ENCODE measurements around the gene NUBPL.
"Not testable (repeated sequence)": the region's sequence is repeated elsewhere in the genome, so short reads cannot be mapped to it uniquely, and the experiment has no call there.

Gene NUBPL

DNA sequence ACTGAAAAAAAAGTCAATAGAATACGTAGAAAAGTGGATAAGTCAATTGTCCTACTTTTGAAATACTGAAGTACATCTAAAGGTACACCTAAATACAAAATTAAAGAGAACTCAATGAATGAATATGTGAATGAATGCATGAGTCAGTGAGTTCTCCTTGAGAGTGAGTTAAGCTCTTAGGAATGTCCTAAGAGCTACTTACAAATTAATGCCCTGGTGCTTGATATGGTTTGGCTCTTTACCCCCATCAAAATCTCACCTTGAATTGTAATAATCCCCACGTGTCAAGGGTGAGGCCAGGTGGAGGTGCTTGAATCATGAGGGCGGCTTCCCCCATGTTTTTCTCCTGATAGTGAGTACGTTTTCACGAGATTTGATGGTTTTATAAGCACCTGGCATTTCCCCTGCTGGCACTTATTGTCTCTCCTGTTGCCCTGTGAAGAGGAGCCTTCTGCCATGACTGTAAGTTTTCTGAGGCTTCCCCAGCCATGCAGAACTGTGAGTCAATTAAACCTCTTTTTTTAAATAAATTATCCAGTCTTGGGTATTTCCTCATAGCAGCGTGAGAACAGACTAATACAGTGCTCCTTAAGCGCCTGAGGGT, 323.7 kb downstream of the NUBPL start:
- DNase-seq: no peak

DNA sequence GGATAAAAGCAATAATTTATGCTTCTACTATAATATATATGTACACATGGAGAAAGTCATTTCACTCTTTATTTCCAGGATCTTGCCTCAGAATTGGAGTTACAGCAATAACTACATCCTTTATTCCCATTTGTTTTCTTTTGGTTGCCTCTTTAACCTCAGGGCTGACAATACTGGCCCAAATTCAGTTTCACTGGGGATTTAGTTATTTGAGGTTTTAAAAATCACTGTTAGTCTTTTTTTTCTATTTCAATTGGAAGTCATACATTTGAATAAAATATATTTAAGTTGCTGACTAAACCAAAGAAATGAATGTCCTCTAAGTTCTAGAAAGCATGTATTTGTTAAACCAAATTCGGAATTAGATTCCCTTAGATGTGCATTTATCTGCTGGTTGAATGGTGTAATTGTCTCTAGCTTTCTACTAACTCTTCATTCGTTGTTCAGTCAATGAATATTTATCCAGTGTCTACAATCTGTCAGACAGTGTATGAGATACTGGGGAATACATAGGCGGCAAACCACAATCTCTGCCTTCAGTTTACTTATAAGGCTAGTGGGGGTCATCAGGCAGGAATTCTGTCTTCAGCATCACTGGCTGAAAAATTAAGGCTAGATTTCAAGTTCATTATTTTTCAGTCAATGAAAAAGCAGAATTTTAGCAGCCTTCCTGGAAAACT, 325.1 kb downstream of the NUBPL start:
- DNase-seq: no peak

DNA sequence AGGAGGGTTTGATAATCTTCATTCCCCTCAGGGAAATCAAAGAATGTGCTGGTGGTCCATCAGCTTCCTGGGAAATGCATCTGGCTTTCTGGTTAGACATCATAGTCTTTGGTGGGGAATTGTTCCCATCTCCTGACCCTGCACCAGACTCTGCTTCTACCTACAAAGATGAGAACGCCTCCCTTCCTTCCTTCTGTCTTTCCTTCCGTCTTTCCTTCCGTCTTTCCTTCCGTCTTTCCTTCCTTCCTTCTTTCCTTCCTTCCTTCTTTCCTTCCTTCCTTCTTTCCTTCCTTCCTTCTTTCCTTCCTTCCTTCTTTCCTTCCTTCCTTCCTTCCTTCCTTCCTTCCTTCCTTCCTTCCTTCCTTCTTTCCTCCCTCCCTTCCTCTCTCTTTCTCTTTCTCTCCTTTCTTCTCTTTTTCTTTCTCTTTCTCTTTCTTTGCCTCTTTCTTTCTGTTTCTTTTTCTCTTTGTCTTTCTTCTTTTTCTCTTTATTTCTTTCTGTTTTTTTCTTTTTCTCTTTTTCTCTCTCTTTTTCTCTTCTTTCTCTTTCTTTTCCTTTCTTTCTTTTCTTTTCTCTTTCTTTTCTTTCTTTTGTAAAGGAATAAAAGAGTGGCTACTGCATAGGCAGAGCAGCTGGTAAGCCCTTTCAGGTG, 326.9 kb downstream of the NUBPL start:
- no peak for DNase-seq

DNA sequence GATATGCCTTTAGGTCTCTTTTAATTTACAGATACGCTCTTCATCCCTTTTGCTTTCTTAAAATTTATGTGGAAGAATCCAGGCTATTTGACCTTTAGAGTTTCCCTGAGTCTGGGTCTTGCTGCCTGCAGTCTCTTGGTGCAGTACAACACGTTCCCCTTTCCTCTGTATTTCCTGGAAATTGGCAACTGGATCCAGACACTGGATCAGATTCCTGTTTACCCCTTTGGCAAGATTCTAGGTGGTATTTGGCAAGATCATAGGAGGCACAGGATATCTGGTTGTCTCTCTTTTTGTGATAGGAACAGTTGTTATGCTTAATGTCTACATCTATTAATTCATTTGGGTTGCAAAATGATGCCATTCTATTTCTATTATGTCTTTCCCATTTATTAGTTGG, 328.1 kb downstream of the NUBPL start:
- no peak for DNase-seq

DNA sequence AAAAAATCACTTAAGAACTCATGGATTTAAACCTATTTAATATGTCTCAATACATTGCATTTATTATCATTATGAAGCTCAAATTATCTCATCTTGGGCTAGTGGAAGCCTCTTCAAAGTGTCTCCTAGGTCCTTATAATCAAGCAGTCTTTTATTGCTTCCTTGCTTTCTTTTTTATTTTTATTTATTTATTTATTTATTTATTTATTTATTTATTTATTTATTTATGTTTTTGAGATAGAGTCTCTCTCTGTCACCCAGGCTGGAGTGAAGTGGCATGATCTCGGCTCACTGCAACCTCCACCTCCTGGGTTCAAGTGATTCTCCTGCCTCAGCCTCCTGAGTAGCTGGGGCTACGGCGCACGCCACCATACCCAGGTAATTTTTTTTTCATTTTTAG, 329.0 kb downstream of the NUBPL start:
- not testable (repeated sequence) for DNase-seq

DNA sequence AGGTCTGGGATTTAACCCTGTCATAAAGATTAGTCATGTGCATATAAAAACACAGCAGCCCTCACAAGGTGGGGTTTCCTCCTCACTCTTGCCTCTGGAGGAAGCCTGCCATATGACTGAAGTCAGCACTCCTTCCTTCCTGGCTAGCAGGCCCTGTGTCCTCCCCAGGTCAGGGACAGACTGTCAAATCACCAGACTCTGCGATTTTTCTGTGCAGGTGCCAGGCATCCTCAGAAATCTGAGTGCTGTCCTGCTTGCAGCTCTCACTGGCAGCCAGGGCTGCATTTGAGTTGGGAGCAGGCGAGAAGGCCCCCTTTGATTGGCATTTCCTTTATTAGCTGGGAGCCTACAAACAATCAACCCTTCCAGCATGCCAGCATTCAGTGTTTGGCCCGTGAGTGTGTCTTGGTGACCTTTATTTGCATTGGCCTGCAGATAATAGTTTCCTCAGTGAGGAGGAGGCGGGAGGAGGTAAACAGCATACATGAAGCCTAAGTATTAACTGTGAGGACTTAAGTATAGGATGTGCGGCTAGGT, 332.1 kb downstream of the NUBPL start:
- no peak for DNase-seq

DNA sequence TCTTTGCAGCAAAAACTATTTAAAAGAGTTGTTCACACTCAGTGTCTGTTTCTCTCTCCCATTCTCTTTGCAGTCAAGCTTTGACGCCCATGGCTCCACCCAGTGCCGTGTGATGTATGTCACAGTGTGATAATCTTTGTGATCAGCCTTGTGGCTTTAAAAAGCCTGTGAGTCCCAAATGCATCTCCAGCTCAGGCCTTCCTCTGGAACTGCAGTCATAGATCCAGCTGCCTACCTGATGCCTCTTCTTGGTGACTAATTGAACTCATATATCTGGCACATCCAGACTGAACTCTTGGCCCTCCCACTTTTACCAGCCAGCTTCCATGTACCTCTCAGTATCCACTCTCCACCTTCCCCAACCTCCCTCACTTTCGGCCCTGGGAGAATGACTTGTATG, 333.1 kb downstream of the NUBPL start:
- DNase-seq: no peak

DNA sequence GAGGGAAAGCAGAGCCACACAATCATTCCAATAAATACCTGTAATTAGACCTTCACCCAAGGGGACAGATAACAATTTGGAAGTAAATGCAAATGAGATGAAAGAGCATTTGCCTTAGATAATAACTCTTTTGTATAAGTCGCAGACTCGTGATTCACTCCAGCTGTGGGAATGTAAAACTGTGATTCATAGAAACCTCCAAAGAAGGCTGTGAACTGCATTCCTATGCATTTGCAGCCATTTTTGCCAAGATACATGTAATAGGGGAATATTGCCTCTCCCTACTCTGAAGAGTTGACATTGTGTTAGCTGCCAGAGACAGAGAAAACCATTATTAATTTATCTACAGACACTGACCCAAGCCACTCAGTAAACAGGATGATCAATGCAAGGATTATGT, 334.0 kb downstream of the NUBPL start:
- no peak for DNase-seq

DNA sequence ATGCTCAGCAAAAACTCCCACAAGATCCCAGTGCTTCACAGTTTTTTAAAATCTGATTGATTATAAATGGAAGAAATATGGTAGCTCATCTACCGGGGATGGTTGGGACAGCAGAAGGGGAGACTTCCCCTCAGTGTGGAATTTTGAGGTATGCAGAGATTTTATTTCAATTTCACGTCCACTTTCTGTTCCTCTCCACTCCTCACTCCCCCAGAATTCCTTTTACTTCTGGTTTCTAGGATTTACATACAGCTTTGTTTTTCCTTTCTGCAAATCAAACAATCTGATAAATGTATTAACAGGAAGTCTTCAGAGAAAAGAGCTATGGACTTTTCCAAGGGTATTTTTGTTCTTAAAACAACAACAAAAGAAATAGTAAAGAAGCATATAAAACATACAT, 334.4 kb downstream of the NUBPL start:
- no peak for DNase-seq

DNA sequence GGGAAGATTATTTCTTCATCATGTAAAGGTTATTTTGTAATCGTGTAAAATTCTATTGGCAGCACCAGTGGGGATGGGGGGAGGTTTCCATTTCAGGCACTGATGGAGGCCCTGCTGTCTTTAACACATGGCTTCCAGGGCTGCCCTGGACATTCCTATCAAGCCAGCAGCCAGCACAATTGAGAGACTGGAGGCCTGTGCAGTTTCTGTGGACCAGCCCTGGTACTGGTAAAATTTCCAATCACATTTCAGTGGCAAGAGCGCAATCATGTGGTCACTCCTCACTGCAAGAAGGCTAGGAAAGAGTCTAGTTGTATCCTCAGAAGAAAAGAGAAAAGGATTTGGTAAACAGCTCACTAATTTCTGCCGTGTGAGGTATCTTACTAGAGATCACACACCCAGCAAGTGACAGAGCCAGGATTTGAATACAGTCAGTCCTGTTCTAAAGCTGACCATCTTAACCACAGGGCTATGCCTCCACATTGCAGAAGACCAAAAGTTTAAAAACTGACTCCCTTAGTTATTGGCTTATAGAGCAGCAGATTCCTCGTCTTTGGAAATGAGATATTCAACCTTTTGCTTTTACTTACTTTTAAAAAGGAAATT, 336.5 kb downstream of the NUBPL start:
- DNase-seq: no peak

DNA sequence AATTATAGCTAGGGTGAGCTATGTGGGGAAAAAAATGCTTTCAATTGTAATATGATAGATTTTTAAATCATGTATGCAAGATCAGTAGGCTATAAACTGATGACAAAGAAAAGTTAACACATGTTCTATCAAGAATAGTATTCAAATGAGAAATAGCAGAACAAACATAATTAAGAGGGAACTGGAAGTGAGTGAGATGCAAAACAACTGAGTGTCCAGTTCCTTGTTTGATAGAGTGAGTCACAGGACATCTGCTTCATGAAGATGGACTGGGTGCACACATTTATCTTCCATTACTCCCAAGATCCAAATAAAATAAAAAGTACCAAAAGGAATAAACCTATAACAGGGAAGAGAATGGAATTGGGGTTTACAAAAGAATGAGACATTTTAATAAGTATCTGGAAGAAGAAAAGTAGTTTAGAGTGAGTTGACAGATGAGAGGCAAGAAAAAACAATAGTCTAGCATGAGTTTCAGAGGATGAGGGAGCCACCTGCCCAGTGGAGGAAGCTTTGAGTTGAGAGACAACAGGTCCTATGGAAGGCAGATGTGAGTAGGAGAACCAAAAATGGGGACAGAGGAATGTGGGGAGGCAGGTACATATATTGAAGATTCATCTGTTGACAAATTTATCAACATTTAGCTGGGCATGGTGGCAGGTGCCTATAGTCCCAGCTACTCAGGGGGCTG, 337.8 kb downstream of the NUBPL start:
- no peak for DNase-seq

DNA sequence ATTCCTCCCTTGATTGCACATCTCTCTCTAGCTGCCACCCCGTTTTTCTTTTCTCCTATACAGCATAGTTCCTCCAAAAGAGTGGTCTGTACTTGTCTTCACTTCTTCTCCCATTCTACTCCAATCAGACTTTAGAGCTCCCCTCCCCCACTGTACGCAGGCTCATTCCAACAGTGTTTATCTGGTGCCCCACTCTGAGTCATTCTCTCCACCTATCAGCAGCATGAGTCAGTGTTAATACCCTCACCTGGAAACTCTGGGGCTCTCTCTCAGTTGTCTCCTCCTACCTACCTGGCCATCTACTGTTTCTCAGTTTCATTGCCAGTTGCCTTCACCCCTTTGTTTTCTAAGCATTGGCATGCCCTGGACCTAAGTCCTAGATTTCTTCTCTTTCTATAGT, 340.8 kb downstream of the NUBPL start:
- no peak for DNase-seq

DNA sequence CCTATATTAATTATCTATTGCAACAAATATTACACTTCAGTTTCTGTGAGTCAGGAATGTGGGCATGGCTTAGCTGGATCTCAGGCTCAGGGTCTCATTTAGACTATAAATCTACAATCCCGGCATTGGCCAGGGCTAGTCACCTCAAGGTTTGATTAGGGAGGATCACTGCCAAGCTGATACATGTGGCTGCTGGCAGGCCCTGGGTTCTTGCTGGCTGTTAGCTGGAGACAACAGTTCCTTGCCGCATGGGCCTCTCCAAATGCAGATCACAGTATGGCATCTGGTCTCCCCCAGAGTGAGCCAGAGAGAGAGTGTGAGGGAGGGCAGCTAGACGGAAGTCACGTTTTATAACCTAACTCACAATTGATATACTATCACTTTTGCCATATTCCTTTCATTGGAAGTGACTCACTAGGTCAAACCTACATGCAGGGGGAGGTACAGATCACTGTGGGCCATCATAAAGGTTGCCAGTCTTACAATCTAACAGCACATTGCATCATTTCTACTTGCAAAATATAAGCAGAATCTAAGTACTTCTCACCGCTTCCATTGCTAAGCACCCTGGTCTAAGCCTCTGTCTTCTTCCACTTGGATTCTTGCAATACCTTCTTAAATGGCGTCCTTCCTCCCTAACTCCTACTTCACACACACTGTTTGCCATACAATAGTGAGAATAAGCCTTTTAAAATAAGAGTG, 341.9 kb downstream of the NUBPL start:
- no peak for DNase-seq

DNA sequence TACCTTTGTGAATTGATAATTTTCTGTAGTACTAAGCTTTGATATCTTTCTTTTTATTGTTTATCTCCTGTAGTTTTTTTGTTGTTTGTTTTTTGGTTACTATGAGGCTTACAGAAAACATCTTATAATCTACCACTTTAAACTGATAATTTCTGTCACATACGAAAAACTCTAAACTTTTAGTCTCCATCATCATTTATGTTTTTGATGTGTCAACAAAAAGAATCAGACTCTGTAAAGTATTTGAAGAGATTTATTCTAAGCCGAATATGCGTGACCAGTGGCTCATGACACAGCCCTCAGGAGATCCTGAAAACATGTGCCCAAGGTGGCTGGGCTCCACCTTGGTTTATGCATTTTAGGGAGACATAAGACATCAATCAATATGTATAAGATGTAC, 348.8 kb downstream of the NUBPL start:
- no peak for DNase-seq

Measured in 8988T (cell line).